Tibial artery (tissue), 4 donors: ENCODE data around the gene APPBP2.

Experiments used
- DNase-seq, 2 donors: peaks; one replicate each; pipeline ENCODE4 v3.0.0-alpha.2; 2019
- H3K27ac ChIP-seq, 2 donors: fragments of 200-600 bp; sonication (generic) in 1 of 2; 1 replicate in 1 of 2; 2 replicates in 1 of 2; pipeline ENCODE4 v1.5.1; 2018 to 2019; ENCODE audit warnings: mild to moderate bottlenecking in 1 of 2
- H3K27me3 ChIP-seq, 2 donors: fragments of 200-600 bp; sonication (generic) in 1 of 2; one replicate each; pipeline versions ENCODE4 v1.5.1 to v1.6.0; 2016 to 2019
- H3K36me3 ChIP-seq, 3 donors: fragments of 200-600 bp; sonication (generic) in 2 of 3; one replicate each; pipeline ENCODE4 v1.5.1; 2016 to 2019; ENCODE audit warnings: mild to moderate bottlenecking in 2 of 3
- H3K4me1 ChIP-seq, 4 donors: fragments of 200-600 bp; sonication (generic) in 2 of 4; 1 replicate in 3 of 4; 2 replicates in 1 of 4; pipeline ENCODE4 v1.5.1; 2016 to 2019
- H3K4me3 ChIP-seq, 2 donors: fragments of 200-600 bp; sonication (generic) in 1 of 2; 1 replicate in 1 of 2; 2 replicates in 1 of 2; pipeline ENCODE4 v1.5.1; 2018 to 2019; ENCODE audit warnings: mild to moderate bottlenecking in 2 of 2
- H3K9me3 ChIP-seq, 3 donors: fragments of 200-600 bp; sonication (generic) in 1 of 3; one replicate each; pipeline ENCODE4 v1.5.1; 2016 to 2019
- intact Hi-C: fragments of 100-400 bp; cut with DNase I; formaldehyde crosslinking; loops from one replicate; pipeline ENCODE4 v1.15.0; 2023; ENCODE audit warnings: low total_unique reads
- TF ChIP-seq, protein P1 (sequence below), 2 experiments: fragments of 200-600 bp in 1 of 2; fragments of 450-650 bp in 1 of 2; IDR thresholded peaks; one replicate each; pipeline ENCODE4 v1.5.1; 2017 to 2019; ENCODE audit warnings: antibody characterized with exemption in 2 of 2, mild to moderate bottlenecking in 1 of 2, moderate library complexity in 1 of 2

The APPBP2 gene

DNA sequence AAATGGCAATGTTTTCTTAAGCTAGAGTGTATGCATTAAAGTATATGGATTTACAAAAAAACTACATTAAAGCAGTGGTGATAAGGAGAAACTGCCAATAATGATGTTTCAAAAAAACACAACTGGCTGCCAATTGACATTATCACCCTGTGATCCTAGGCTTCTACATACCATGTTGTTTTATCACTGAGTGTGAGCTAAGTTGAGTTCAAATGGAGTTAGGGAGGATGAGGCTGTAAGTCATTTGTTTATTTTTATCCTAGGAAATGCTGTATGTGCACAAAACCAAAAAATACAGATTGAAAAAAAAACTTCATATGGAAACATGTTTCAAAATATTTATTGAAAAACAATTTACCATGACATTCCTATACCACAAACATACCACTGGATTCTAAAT, 80.9 kb downstream of the APPBP2 start:
- Histone ChIP-seq H3K27ac (no peak overlapping the region), H3K27me3 (no peaks in the 10 kb centered on the region), H3K36me3 (peaks cover 25 to 44% (median 39%) of the 10 kb centered on the region in 3 donors), H3K9me3 (no peaks in the 10 kb centered on the region), H3K4me1 (no peaks in the 10 kb centered on the region), H3K4me3 (no peak overlapping the region)
- no peak for DNase-seq
- intact Hi-C loops: no loop called here
- TF ChIP-seq, protein P1, sequence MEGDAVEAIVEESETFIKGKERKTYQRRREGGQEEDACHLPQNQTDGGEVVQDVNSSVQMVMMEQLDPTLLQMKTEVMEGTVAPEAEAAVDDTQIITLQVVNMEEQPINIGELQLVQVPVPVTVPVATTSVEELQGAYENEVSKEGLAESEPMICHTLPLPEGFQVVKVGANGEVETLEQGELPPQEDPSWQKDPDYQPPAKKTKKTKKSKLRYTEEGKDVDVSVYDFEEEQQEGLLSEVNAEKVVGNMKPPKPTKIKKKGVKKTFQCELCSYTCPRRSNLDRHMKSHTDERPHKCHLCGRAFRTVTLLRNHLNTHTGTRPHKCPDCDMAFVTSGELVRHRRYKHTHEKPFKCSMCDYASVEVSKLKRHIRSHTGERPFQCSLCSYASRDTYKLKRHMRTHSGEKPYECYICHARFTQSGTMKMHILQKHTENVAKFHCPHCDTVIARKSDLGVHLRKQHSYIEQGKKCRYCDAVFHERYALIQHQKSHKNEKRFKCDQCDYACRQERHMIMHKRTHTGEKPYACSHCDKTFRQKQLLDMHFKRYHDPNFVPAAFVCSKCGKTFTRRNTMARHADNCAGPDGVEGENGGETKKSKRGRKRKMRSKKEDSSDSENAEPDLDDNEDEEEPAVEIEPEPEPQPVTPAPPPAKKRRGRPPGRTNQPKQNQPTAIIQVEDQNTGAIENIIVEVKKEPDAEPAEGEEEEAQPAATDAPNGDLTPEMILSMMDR (IDR thresholded peaks at IDR 0.05): no peak

DNA sequence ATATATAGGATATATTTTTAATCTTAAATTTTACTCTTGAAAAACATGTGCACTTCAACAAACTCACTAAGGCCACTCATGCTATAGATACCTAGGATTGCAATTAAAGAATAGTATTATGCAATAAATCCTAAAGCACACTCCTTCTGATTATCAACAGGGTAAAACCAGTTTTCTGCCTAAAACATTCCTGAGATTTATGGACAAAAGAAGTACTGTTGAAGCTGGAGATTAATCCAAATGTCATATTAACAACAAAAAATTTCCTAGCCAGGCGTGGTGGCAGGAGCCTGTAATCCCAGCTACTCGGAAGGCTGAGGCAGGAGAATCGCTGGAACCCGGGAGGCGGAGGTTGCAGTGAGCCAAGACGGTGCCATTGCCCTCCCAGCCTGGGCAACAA, 82.3 kb downstream of the APPBP2 start:
- TF ChIP-seq, protein P1 (IDR thresholded peaks at IDR 0.05): no peak
- DNase-seq: no peak
- Histone ChIP-seq H3K27ac (no peak overlapping the region), H3K4me3 (no peak overlapping the region), H3K27me3 (no peaks in the 10 kb centered on the region), H3K4me1 (no peaks in the 10 kb centered on the region), H3K9me3 (no peaks in the 10 kb centered on the region), H3K36me3 (peaks cover 16 to 32% (median 26%) of the 10 kb centered on the region in 3 donors)
- intact Hi-C loops: no loop called here

DNA sequence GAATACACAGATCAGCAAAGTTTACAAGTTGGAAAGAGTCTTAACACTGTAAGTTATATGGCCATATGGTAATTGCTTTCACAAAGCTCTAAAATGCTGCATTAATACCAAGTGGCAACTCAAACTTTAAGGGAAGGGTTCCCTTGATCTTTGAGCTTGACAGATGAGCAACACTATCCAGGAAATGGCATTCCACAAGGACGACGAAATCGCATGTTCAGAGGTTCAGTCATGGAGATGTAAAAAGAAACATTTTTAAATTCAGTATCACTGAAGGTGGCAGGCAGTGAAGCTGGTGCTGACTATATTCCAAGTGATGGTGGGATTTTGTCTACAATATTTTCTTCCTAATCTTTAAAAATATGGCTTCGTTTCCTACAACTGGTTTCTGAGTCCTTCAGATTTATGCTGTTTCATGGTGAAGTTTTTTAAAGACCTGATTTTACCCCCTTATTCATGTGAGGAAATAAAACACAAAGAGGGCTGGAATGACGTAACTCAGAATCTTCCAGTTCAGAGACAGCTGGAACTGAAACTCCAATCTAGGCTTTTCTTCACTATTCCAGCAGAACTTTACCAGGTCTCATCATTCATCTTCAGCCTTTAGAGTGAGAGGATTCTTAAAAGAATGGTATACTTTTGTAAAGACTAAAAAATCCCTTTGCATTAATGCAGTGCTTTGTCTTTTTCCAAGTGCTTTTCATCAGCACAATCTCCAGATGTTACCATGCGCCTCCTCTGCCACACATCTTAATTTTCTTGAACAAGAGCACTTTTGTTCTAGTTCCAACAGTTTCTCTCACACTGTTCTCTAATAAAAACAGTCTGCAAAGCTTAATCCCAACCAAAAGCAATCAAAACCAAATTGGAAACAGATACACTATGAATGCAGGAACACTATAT, 83.5 kb downstream of the APPBP2 start:
- no peak for DNase-seq
- H3K4me3 ChIP-seq: no peak overlapping the region
- no peaks in the 10 kb centered on the region for H3K9me3 ChIP-seq
- intact Hi-C loops: no loop called here
- no peak overlapping the region for H3K27ac ChIP-seq
- H3K27me3 ChIP-seq: no peaks in the 10 kb centered on the region
- peaks cover 10 to 21% (median 16%) of the 10 kb centered on the region in 3 donors for H3K36me3 ChIP-seq
- TF ChIP-seq, protein P1 (IDR thresholded peaks at IDR 0.05): no peak
- no peaks in the 10 kb centered on the region for H3K4me1 ChIP-seq

DNA sequence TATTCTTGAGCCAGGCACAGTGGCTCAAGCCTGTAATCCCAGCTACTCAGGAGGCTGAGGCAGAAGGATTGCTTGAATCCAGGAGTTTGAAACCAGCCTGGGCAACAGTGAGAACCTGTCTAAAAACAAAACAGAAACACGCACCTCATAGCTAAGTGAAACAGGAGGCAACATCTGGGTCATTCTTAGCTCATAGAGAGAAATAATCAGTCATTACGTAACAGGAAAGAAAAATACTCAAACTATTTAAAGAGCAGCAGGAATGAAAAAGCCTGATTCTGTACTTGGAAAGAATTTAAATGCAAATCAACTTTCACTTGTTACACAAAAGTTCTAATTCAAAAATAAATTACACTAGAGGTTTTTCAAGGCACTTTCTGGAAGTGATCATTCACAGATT, 86.5 kb downstream of the APPBP2 start:
- no peaks in the 10 kb centered on the region for H3K36me3 ChIP-seq
- no peaks in the 10 kb centered on the region for H3K27me3 ChIP-seq
- no peak overlapping the region for H3K4me3 ChIP-seq
- H3K27ac ChIP-seq: no peak overlapping the region
- peaks cover 0 to 6% (median 2%) of the 10 kb centered on the region in 4 donors for H3K4me1 ChIP-seq
- TF ChIP-seq, protein P1 (IDR thresholded peaks at IDR 0.05): no peak
- intact Hi-C loops: loop anchor here (10.0 kb wide), 1 partner anchor 295 kb away; the partner anchor contains the start of gene CA4
- no peak for DNase-seq
- no peaks in the 10 kb centered on the region for H3K9me3 ChIP-seq

DNA sequence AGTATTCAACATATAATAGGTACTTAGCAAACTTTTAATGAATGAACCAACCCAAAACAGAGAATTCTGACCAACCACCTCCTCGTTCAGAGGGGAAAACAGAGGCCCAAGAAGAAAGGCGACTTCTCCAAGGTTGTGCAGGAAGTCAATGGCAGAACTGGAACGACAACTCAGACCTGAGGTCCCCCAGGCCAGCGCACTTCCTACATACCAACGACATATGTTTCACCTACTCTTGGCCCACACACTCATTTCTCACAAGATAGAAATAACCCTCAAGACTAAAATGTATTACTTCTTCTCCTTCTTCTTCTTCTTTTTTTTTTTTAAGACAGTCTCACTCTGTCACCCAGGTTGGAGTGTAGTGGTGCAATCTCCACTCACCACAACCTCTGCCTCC, 89.4 kb downstream of the APPBP2 start:
- Histone ChIP-seq H3K4me3 (no peak overlapping the region), H3K36me3 (no peaks in the 10 kb centered on the region), H3K4me1 (peaks cover 0 to 6% (median 2%) of the 10 kb centered on the region in 4 donors), H3K9me3 (no peaks in the 10 kb centered on the region), H3K27me3 (no peaks in the 10 kb centered on the region), H3K27ac (no peak overlapping the region)
- no peak for DNase-seq
- TF ChIP-seq, protein P1 (IDR thresholded peaks at IDR 0.05): no peak
- intact Hi-C loops: loop anchor here (10.0 kb wide), 1 partner anchor 292 kb away; the partner anchor contains the start of gene CA4
